ENCODE data around the gene ARID5B.

The ARID5B gene

DNA sequence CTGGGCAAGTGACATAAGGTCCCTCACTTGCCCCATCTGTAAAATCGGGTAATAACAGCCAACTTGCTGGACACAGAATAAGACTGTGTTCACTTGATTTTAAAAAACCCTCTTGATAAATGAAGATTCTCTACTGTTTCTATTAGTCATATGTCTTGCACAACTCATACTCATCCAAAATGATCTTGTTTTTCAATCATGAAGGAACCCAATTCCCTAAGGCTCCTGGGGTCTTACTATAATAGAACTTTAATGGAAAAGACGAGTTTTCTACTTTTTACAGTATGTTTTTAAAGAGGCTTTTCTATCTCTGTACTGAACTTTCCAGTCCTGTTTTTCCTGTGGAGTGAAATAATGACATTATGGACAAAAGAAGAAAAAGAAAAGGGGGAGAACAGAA is 103.8 kb downstream of the ARID5B start:
- Histone ChIP-seq H4K8ac (ENCODE audit: low read depth, low read length) (no peak overlapping the region), H3K4me3 (ENCODE audit: low read length in 2 of 2) (no peak overlapping the region), H2BK12ac (ENCODE audit: low read length) (no peak overlapping the region), H3K18ac (ENCODE audit: low read length) (no peak overlapping the region), H3K9ac (ENCODE audit: low read depth, low read length, poor library complexity) (no peak overlapping the region), H3K9me3 (replicated peaks in 1 of 2; ENCODE audit: control insufficient read depth in 2 of 2, insufficient read depth in 1 of 2, low read depth in 1 of 2, low read length in 2 of 2) (no peaks in the 10 kb centered on the region), H3K4me2 (ENCODE audit: insufficient read depth, low read length, poor library complexity, severe bottlenecking) (no peak overlapping the region), H2BK5ac (ENCODE audit: low read length) (no peak overlapping the region), H2BK15ac (ENCODE audit: low read length) (no peak overlapping the region), H2BK120ac (ENCODE audit: low read depth, low read length) (no peak overlapping the region), H2AFZ (ENCODE audit: low read length) (no peak overlapping the region), H3K14ac (ENCODE audit: low read length) (no peak overlapping the region), H2AK5ac (ENCODE audit: low read depth, low read length) (no peak overlapping the region), H3K23ac (ENCODE audit: low read depth, low read length, poor library complexity) (no peak overlapping the region), H3K36me3 (replicated peaks in 1 of 2; ENCODE audit: control insufficient read depth in 2 of 2, insufficient read depth in 2 of 2, low read length in 2 of 2) (no peaks in the 10 kb centered on the region), H3K4me1 (ENCODE audit: control insufficient read depth in 2 of 2, insufficient read depth in 1 of 2, low read depth in 1 of 2, low read length in 2 of 2) (peaks cover 2 to 7% of the 10 kb centered on the region in 2 donors), H3K79me1 (ENCODE audit: low read depth, low read length) (no peaks in the 10 kb centered on the region), H3K27me3 (ENCODE audit: control insufficient read depth in 3 of 3, insufficient read depth in 3 of 3, low read depth in 1 of 3, low read length in 3 of 3) (no peaks in the 10 kb centered on the region), H4K91ac (ENCODE audit: low read depth, low read length, poor library complexity) (no peak overlapping the region), H3K27ac (replicated peaks; ENCODE audit: low read length) (no peak overlapping the region), H3K4ac (ENCODE audit: low read length) (no peak overlapping the region)
- no peak for DNase-seq (ENCODE audit: low spot score)
- no CpG with 5 or more reads among the region's 2 CpGs for WGBS, 2 donors (ENCODE audit: extremely low coverage in 2 of 2, insufficient read length in 2 of 2, insufficient replicate concordance in 1 of 2)

DNA sequence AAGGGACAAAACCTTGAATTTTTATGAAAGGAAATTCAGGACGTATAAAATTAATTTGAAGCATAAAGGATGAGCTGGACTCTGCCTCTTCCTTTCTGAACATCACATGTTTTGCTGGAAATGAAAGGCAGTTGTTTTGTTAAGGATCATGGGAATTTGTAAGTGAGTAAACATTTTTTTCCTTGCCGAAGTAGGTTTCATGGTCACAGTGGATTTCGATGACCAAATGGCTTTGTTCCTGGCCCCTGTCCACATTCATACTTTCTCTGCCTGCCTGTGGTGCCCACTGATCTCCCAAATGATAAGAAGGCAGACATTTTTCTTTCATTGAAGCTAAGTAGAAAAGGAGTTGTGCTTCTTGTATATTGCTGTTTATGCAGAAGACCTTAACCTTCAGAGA is 104.2 kb downstream of the ARID5B start:
- Histone ChIP-seq H3K4ac (ENCODE audit: low read length) (no peak overlapping the region), H3K23ac (ENCODE audit: low read depth, low read length, poor library complexity) (no peak overlapping the region), H3K4me3 (ENCODE audit: low read length in 2 of 2) (no peak overlapping the region), H3K14ac (ENCODE audit: low read length) (no peak overlapping the region), H3K27ac (replicated peaks; ENCODE audit: low read length) (no peak overlapping the region), H3K4me1 (ENCODE audit: control insufficient read depth in 2 of 2, insufficient read depth in 1 of 2, low read depth in 1 of 2, low read length in 2 of 2) (peaks cover 2 to 7% of the 10 kb centered on the region in 2 donors), H2BK15ac (ENCODE audit: low read length) (no peak overlapping the region), H2BK5ac (ENCODE audit: low read length) (no peak overlapping the region), H2AK5ac (ENCODE audit: low read depth, low read length) (no peak overlapping the region), H2BK120ac (ENCODE audit: low read depth, low read length) (no peak overlapping the region), H4K91ac (ENCODE audit: low read depth, low read length, poor library complexity) (no peak overlapping the region), H3K27me3 (ENCODE audit: control insufficient read depth in 3 of 3, insufficient read depth in 3 of 3, low read depth in 1 of 3, low read length in 3 of 3) (no peaks in the 10 kb centered on the region), H4K8ac (ENCODE audit: low read depth, low read length) (no peak overlapping the region), H3K36me3 (replicated peaks in 1 of 2; ENCODE audit: control insufficient read depth in 2 of 2, insufficient read depth in 2 of 2, low read length in 2 of 2) (no peaks in the 10 kb centered on the region), H2BK12ac (ENCODE audit: low read length) (no peak overlapping the region), H2AFZ (ENCODE audit: low read length) (no peak overlapping the region), H3K18ac (ENCODE audit: low read length) (no peak overlapping the region), H3K9ac (ENCODE audit: low read depth, low read length, poor library complexity) (no peak overlapping the region), H3K79me1 (ENCODE audit: low read depth, low read length) (no peaks in the 10 kb centered on the region), H3K4me2 (ENCODE audit: insufficient read depth, low read length, poor library complexity, severe bottlenecking) (no peak overlapping the region), H3K9me3 (replicated peaks in 1 of 2; ENCODE audit: control insufficient read depth in 2 of 2, insufficient read depth in 1 of 2, low read depth in 1 of 2, low read length in 2 of 2) (no peaks in the 10 kb centered on the region)
- no peak for DNase-seq (ENCODE audit: low spot score)
- WGBS, 2 donors (ENCODE audit: extremely low coverage in 2 of 2, insufficient read length in 2 of 2, insufficient replicate concordance in 1 of 2) = no CpG with 5 or more reads among the region's 3 CpGs

DNA sequence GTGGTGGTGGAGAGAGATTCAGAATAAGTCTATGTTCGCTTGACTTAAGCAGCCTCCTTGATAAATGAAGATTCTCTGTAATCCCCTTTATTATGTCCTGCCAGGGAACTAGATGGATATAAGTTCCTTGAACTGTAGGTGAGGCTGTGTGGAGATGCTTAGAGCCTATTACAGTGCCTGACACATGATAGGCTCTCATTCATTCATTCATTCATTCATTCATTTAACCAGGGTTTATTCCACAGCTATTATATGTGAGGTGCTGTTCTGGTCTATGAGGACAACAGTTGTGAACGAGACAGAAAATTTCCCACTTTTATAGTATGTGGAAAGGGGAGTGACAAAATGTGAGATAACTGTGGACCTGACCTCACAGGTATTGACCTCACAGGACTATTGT is 105.6 kb downstream of the ARID5B start:
- Histone ChIP-seq H2BK120ac (ENCODE audit: low read depth, low read length) (no peak overlapping the region), H3K18ac (ENCODE audit: low read length) (no peak overlapping the region), H3K4ac (ENCODE audit: low read length) (no peak overlapping the region), H2AFZ (ENCODE audit: low read length) (no peak overlapping the region), H3K9ac (ENCODE audit: low read depth, low read length, poor library complexity) (no peak overlapping the region), H3K4me2 (ENCODE audit: insufficient read depth, low read length, poor library complexity, severe bottlenecking) (no peak overlapping the region), H2BK5ac (ENCODE audit: low read length) (no peak overlapping the region), H3K4me3 (ENCODE audit: low read length in 2 of 2) (no peak overlapping the region), H3K79me1 (ENCODE audit: low read depth, low read length) (no peaks in the 10 kb centered on the region), H3K4me1 (ENCODE audit: control insufficient read depth in 2 of 2, insufficient read depth in 1 of 2, low read depth in 1 of 2, low read length in 2 of 2) (peaks cover 2 to 7% of the 10 kb centered on the region in 2 donors), H2AK5ac (ENCODE audit: low read depth, low read length) (no peak overlapping the region), H3K36me3 (replicated peaks in 1 of 2; ENCODE audit: control insufficient read depth in 2 of 2, insufficient read depth in 2 of 2, low read length in 2 of 2) (no peaks in the 10 kb centered on the region), H2BK12ac (ENCODE audit: low read length) (no peak overlapping the region), H3K14ac (ENCODE audit: low read length) (no peak overlapping the region), H3K27ac (replicated peaks; ENCODE audit: low read length) (no peak overlapping the region), H3K9me3 (replicated peaks in 1 of 2; ENCODE audit: control insufficient read depth in 2 of 2, insufficient read depth in 1 of 2, low read depth in 1 of 2, low read length in 2 of 2) (no peaks in the 10 kb centered on the region), H3K27me3 (ENCODE audit: control insufficient read depth in 3 of 3, insufficient read depth in 3 of 3, low read depth in 1 of 3, low read length in 3 of 3) (no peaks in the 10 kb centered on the region), H2BK15ac (ENCODE audit: low read length) (no peak overlapping the region), H4K8ac (ENCODE audit: low read depth, low read length) (no peak overlapping the region), H3K23ac (ENCODE audit: low read depth, low read length, poor library complexity) (no peak overlapping the region), H4K91ac (ENCODE audit: low read depth, low read length, poor library complexity) (no peak overlapping the region)
- WGBS, 2 donors (ENCODE audit: extremely low coverage in 2 of 2, insufficient read length in 2 of 2, insufficient replicate concordance in 1 of 2) = no CpG with 5 or more reads among the region's 2 CpGs
- no peak for DNase-seq (ENCODE audit: low spot score)

DNA sequence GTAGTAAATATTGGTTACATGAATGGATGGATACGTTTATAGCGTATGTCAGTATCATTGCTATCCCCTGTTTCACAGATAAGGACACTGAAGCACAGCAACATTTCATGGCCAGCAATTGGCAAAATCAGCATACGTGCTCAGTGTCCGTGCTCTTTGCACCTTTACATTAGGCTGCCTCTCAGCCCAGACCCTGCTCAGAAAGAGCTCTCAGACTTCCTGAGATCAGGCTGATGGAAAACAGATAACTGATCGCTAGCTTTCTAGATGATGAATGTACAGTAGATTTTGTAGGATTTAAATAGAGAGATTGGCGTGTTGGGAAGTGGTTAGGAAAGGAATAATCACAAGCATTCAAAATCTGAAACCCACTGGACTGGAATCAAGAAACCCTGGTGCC is 106.7 kb downstream of the ARID5B start:
- Histone ChIP-seq H3K23ac (ENCODE audit: low read depth, low read length, poor library complexity) (no peak overlapping the region), H3K4me3 (ENCODE audit: low read length in 2 of 2) (no peak overlapping the region), H2BK12ac (ENCODE audit: low read length) (no peak overlapping the region), H2AFZ (ENCODE audit: low read length) (no peak overlapping the region), H3K18ac (ENCODE audit: low read length) (no peak overlapping the region), H2BK120ac (ENCODE audit: low read depth, low read length) (no peak overlapping the region), H4K8ac (ENCODE audit: low read depth, low read length) (no peak overlapping the region), H4K91ac (ENCODE audit: low read depth, low read length, poor library complexity) (no peak overlapping the region), H3K9me3 (replicated peaks in 1 of 2; ENCODE audit: control insufficient read depth in 2 of 2, insufficient read depth in 1 of 2, low read depth in 1 of 2, low read length in 2 of 2) (no peaks in the 10 kb centered on the region), H3K36me3 (replicated peaks in 1 of 2; ENCODE audit: control insufficient read depth in 2 of 2, insufficient read depth in 2 of 2, low read length in 2 of 2) (no peaks in the 10 kb centered on the region), H3K4me2 (ENCODE audit: insufficient read depth, low read length, poor library complexity, severe bottlenecking) (no peak overlapping the region), H2BK5ac (ENCODE audit: low read length) (no peak overlapping the region), H3K9ac (ENCODE audit: low read depth, low read length, poor library complexity) (no peak overlapping the region), H2BK15ac (ENCODE audit: low read length) (no peak overlapping the region), H3K27me3 (ENCODE audit: control insufficient read depth in 3 of 3, insufficient read depth in 3 of 3, low read depth in 1 of 3, low read length in 3 of 3) (no peaks in the 10 kb centered on the region), H2AK5ac (ENCODE audit: low read depth, low read length) (no peak overlapping the region), H3K14ac (ENCODE audit: low read length) (no peak overlapping the region), H3K4me1 (ENCODE audit: control insufficient read depth in 2 of 2, insufficient read depth in 1 of 2, low read depth in 1 of 2, low read length in 2 of 2) (peaks cover 2 to 7% of the 10 kb centered on the region in 2 donors), H3K27ac (replicated peaks; ENCODE audit: low read length) (no peak overlapping the region), H3K4ac (ENCODE audit: low read length) (no peak overlapping the region), H3K79me1 (ENCODE audit: low read depth, low read length) (no peaks in the 10 kb centered on the region)
- DNase-seq (ENCODE audit: low spot score) = no peak
- WGBS, 2 donors (ENCODE audit: extremely low coverage in 2 of 2, insufficient read length in 2 of 2, insufficient replicate concordance in 1 of 2) = 100% methylated on average over 1 of the region's 6 CpGs; no CpG with 5 or more reads in 1 of the 2 donors
